Fibroblast of villous mesenchyme (primary cell): Measurements from ENCODE around the gene GPR152. TPM values are rescaled to one million over a fixed set of nuclear protein-coding genes. Genes with fewer than 3 reads are reported as not detected.

Experiments
- DNase-seq: peaks from one replicate; pipeline ENCODE4 v3.0.0-alpha.2; 2010; ENCODE audit warnings: low read depth
- H3K4me3 ChIP-seq: 2 replicates; pipeline ENCODE4 v1.5.1; 2011; ENCODE audit warnings: low read depth, mild to moderate bottlenecking, low read length
- CTCF ChIP-seq: IDR thresholded peaks from 2 replicates; pipeline ENCODE4 v1.5.1; 2012; ENCODE audit warnings: low read depth, mild to moderate bottlenecking, low read length; ENCODE audit not compliant: insufficient read depth
- total RNA-seq: library from RNA; depleted of rRNA; stranded (reverse); fragments of >200 nt; gene quantifications from 2 replicates; pipeline ENCODE4 v1.2.3, GENCODE V29; 2012

Gene GPR152
- total RNA-seq, 1 donor = not detected

- no peak overlapping the region for H3K4me3 ChIP-seq
- no peak for DNase-seq
- TF ChIP-seq CTCF = no peak
These were observed 5.7 kb upstream of the GPR152 start for GRCh38 chr11:67458266-67458665.

- no peak for TF ChIP-seq CTCF
- no peak overlapping the region for H3K4me3 ChIP-seq
- no peak for DNase-seq
These were observed 4.9 kb upstream of the GPR152 start for GRCh38 chr11:67457453-67457852.

GRCh38 chr11:67456068-67456705, 3.7 kb upstream of the GPR152 start:
- H3K4me3 ChIP-seq = no peak overlapping the region
- TF ChIP-seq CTCF = no peak
- no peak for DNase-seq

- no peak for DNase-seq
- TF ChIP-seq CTCF = no peak
- H3K4me3 ChIP-seq = no peak within 1 kb of the TSS
These were observed 2.5 kb upstream of the GPR152 start, which contains the start of gene CABP4 for GRCh38 chr11:67455054-67455453. Gene CABP4 (plus strand): TSS chr11:67455354. CDS start chr11:67455424, 70 bp downstream.

GRCh38 chr11:67453816-67454732, 1.5 kb upstream of the GPR152 start:
- no peak overlapping the region for H3K4me3 ChIP-seq
- TF ChIP-seq CTCF = no peak
- DNase-seq = no peak

- H3K4me3 ChIP-seq = no peak overlapping the region
- no peak for DNase-seq
- no peak for TF ChIP-seq CTCF
These were observed 912 bp downstream of the GPR152 start for GRCh38 chr11:67451658-67451976.
